ENCODE results near the gene TCN2.
"Not testable (repeated sequence)": the region's sequence is repeated elsewhere in the genome, so short reads cannot be mapped to it uniquely, and the experiment has no call there.

Gene TCN2

DNA sequence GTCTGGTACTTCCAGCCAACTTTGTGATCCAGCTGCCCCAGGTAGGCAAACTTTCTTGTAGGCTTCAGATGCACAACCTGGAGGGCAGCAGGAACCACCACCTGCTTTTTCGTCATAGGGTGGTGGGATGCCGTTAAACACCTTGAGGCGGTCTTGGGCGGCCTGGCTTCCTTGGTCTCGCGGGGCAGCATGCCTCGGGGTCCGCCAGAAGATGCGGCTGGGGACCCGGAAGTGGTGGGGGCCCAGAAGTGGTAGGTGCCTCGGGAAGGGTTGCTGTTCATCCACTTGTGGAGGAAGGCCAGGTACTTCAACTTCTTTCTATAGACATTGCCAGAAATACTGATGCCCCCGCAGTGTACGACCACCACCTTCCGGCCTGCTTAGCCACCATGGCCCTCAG lies 47.4 kb downstream of the TCN2 start:
- no peaks in the 10 kb centered on the region for H3K27me3 Mint-ChIP-seq (ENCODE audit: low read depth)
- peaks cover 4% of the 10 kb centered on the region for H3K36me3 Mint-ChIP-seq (ENCODE audit: low read depth)
- no peak overlapping the region for H3K27ac Mint-ChIP-seq
- no peaks in the 10 kb centered on the region for H3K9me3 Mint-ChIP-seq
- no peak overlapping the region for H3K4me3 Mint-ChIP-seq
- H3K4me1 Mint-ChIP-seq (ENCODE audit: low read depth): peaks cover 19% of the 10 kb centered on the region
- no peak for DNase-seq (ENCODE audit: low spot score)

DNA sequence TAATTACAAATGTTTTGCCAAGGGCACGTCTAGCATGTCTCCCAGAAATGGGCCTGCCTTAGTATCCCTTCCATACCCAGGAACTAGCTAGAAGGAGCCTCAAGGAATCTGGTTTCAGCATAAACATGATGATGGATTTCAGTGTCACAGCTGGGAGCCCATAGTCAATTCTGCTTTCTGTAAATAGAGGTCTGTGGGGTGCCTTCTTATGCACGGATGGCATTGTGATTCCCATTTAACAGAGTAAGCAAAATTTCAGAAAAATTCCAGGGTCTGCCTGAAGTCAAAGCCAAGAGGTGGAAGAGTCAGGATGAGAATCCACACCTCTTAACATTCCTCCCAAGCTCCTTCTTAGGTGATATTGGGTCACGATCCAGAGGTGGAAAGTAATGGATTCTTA lies 48.6 kb downstream of the TCN2 start:
- peaks cover 14% of the 10 kb centered on the region for H3K4me1 Mint-ChIP-seq (ENCODE audit: low read depth)
- peaks cover 12% of the 10 kb centered on the region for H3K36me3 Mint-ChIP-seq (ENCODE audit: low read depth)
- H3K9me3 Mint-ChIP-seq: no peaks in the 10 kb centered on the region
- DNase-seq (ENCODE audit: low spot score): no peak
- H3K27me3 Mint-ChIP-seq (ENCODE audit: low read depth): no peaks in the 10 kb centered on the region
- no peak overlapping the region for H3K4me3 Mint-ChIP-seq
- H3K27ac Mint-ChIP-seq: no peak overlapping the region

DNA sequence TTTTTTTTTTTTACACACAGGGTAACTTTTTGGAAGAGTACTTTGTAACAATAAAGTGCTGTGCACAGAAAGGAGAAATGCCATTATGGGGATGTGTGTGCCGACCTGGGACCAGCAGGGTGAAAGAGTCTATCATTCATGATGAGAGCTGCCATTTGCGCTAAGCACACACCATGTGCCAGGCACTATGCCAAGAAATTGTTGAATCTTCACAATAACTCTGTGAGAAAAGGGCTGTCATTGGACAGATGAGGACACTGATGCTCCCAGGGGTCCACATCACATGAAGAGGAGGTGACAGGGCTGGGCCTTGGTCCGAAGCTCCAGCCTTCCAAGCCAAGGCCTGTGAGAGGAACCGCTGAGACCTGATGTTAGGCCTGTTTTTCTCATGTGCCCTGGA lies 55.1 kb downstream of the TCN2 start:
- no peak for DNase-seq (ENCODE audit: low spot score)
- Mint-ChIP-seq H3K4me1 (ENCODE audit: low read depth) (peaks cover 12% of the 10 kb centered on the region), H3K27ac (no peak overlapping the region), H3K9me3 (no peaks in the 10 kb centered on the region), H3K4me3 (no peak overlapping the region), H3K27me3 (ENCODE audit: low read depth) (no peaks in the 10 kb centered on the region), H3K36me3 (ENCODE audit: low read depth) (peaks cover 23% of the 10 kb centered on the region)

DNA sequence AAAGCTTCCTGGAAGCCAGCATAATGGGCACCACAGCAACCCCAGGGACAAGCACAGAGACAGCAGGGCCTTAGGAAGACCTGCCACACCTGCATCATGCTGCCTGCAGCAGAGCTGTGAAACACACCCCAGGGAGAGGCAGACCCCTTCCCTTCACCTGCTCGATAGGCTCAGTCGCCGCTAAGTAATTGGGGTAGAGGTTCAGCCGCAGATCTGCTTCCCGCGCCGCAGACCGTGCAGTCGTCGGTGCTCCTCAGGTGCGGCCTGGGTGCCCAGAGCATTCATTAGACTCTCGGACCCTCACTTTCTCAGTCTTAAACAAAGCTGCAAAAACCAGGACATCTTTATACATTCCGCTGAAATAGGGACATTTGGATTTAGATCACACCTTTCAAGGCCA lies 57.8 kb downstream of the TCN2 start:
- H3K27me3 Mint-ChIP-seq (ENCODE audit: low read depth): peaks cover 5% of the 10 kb centered on the region
- H3K36me3 Mint-ChIP-seq (ENCODE audit: low read depth): peaks cover 22% of the 10 kb centered on the region
- no peak for DNase-seq (ENCODE audit: low spot score)
- H3K4me3 Mint-ChIP-seq: no peak overlapping the region
- peaks cover 19% of the 10 kb centered on the region for H3K4me1 Mint-ChIP-seq (ENCODE audit: low read depth)
- H3K27ac Mint-ChIP-seq: no peak overlapping the region
- no peaks in the 10 kb centered on the region for H3K9me3 Mint-ChIP-seq

DNA sequence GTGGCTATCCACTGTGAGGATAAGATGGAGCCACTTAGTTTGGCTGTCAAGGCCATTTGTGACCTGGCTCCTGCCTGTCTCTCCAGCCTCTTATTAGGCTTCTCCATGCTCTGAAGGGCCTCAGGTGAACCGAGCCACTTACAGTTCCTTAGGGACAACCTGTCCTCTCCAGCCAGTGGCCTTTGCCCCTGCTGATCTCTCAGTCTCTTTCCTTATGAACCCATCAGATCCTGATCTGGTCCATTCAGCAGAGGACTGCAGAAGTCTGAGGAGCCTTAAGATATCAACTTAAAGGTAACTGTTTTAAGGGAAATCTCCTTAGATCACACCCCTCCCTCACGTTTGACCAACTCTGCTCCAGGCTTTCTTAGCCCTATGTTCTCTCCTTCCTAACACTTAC lies 58.3 kb downstream of the TCN2 start:
- H3K4me3 Mint-ChIP-seq: no peak overlapping the region
- no peak for DNase-seq (ENCODE audit: low spot score)
- H3K36me3 Mint-ChIP-seq (ENCODE audit: low read depth): peaks cover 18% of the 10 kb centered on the region
- H3K27ac Mint-ChIP-seq: no peak overlapping the region
- H3K27me3 Mint-ChIP-seq (ENCODE audit: low read depth): peaks cover 7% of the 10 kb centered on the region
- no peaks in the 10 kb centered on the region for H3K9me3 Mint-ChIP-seq
- peaks cover 19% of the 10 kb centered on the region for H3K4me1 Mint-ChIP-seq (ENCODE audit: low read depth)

DNA sequence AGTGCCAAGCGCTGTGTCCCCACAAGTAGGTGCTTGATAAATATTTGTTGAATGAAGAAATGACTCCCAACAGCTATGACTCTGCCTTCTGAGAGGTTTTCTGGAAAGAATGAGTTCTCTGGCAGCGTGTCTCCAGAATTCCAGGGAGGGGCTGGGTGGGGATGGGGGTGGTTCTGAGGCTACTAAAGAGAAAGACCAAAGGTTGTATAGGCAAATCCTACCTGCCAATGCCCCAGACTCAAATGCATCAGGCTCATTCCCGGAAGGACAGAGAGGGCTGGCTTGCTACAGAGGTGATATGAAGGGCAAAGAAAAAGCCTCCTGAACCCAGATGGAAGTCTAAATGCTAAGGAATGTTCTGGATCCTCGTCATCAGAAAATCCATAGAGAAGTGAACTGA lies 58.8 kb downstream of the TCN2 start:
- no peak for DNase-seq (ENCODE audit: low spot score)
- no peaks in the 10 kb centered on the region for H3K9me3 Mint-ChIP-seq
- H3K27me3 Mint-ChIP-seq (ENCODE audit: low read depth): peaks cover 10% of the 10 kb centered on the region
- no peak overlapping the region for H3K27ac Mint-ChIP-seq
- peaks cover 15% of the 10 kb centered on the region for H3K36me3 Mint-ChIP-seq (ENCODE audit: low read depth)
- peak overlapping the region; percentile 39 for H3K4me3 Mint-ChIP-seq
- peaks cover 17% of the 10 kb centered on the region for H3K4me1 Mint-ChIP-seq (ENCODE audit: low read depth)

DNA sequence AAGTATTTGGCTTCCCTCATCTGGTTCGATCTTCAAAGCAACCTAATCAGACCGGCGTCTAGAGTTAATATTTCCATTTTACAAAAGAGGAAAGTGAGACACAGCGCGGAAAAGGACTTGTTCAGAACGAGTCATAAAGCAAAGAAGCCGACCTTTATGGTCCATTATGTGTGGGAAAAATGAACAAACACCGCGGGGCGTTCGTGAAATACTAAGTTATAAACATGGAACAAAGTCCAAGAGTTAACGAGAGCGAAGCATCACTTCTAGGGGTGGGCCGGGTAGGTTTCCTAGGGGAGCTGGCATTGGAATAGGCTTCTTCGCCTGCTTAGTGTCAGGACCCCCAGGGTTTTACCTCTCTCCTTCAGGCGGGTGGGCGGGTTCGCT lies 60.1 kb downstream of the TCN2 start:
- H3K27me3 Mint-ChIP-seq (ENCODE audit: low read depth): peaks cover 10% of the 10 kb centered on the region

DNA sequence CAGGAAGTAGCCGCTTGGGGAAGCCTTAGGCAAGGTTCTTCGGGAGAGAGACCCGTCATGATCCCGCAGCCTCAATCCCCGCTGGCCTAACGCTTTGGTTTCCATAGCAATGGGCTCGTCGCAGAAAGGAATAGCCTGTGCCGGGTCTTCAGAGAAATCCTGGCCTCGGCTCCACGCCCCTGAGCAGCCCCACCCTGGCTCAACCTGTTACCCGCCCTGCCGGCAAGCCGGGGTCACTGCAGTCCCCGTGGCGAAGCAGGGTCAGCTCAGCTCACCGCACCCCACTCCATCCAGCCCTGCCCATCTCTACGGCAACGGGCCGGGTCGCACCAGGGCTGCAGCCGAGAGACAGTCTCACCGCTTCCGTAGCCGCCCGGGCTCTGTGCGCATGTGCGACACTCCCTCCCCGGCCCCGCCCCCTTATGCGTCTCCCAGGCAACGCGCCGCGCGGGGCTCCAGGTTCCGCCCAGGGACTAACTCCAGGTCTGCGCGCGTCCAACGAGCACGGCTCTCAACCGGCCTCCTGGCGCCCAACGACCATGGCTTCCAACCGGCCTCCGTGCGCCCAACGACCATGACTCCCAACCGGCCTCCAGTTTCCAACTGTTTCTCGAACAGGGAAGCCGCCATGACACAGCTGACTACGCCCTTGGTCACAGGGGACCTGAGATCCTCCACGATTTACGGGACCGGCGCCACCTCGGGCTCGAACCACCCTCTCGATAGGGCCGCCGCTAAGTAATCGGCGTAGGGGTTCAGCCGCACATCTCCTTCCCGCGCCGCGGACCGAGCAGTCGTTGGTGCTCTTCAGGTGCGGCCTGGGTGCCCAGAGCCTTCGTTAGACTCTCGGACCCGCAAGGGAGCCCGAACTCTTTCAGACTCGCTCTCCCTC lies 60.8 kb downstream of the TCN2 start, which contains the start of gene DUSP18:
Gene DUSP18 (minus strand): TSS at position 382 of the 892 bp plus-strand sequence. CDS start 3,872 bp downstream, outside the sequence.
- Mint-ChIP-seq H3K4me1 (ENCODE audit: low read depth) (peaks cover 17% of the 10 kb centered on the region), H3K36me3 (ENCODE audit: low read depth) (peaks cover 11% of the 10 kb centered on the region), H3K27ac (peak within 1 kb of the TSS; percentile 93), H3K4me3 (peak within 1 kb of the TSS; percentile 96), H3K27me3 (ENCODE audit: low read depth) (peaks cover 10% of the 10 kb centered on the region), H3K9me3 (no peaks in the 10 kb centered on the region)
- peak; percentile 91 for DNase-seq (ENCODE audit: low spot score)

More for the DNA sequence above, 60.1 kb downstream of the TCN2 start:
- no peak for DNase-seq (ENCODE audit: low spot score)
- Mint-ChIP-seq H3K9me3 (no peaks in the 10 kb centered on the region), H3K36me3 (ENCODE audit: low read depth) (peaks cover 13% of the 10 kb centered on the region), H3K4me3 (peak overlapping the region; percentile 96), H3K4me1 (ENCODE audit: low read depth) (peaks cover 17% of the 10 kb centered on the region), H3K27ac (peak overlapping the region; percentile 93)

DNA sequence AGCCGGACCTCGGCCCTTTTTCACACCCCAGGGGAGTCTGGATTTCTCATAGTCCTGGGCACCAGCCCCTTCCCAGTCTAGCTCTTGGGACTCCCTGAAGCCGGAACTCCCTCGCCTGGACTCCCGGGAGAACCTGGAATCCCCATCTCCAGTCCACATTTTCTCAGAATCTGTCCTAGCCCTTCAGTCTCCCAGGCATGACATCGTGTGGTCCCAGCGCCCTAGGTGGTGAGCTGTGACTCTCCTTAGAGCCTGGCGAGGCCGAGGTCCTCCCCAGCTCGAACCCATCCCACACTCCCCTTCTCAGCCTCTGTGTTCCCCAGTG lies 61.4 kb downstream of the TCN2 start:
- peak overlapping the region; percentile 60 for H3K27ac Mint-ChIP-seq
- no peaks in the 10 kb centered on the region for H3K9me3 Mint-ChIP-seq
- no peak for DNase-seq (ENCODE audit: low spot score)
- H3K27me3 Mint-ChIP-seq (ENCODE audit: low read depth): peaks cover 10% of the 10 kb centered on the region
- H3K4me1 Mint-ChIP-seq (ENCODE audit: low read depth): peaks cover 17% of the 10 kb centered on the region
- H3K36me3 Mint-ChIP-seq (ENCODE audit: low read depth): peaks cover 5% of the 10 kb centered on the region
- H3K4me3 Mint-ChIP-seq: peak overlapping the region; percentile 96

DNA sequence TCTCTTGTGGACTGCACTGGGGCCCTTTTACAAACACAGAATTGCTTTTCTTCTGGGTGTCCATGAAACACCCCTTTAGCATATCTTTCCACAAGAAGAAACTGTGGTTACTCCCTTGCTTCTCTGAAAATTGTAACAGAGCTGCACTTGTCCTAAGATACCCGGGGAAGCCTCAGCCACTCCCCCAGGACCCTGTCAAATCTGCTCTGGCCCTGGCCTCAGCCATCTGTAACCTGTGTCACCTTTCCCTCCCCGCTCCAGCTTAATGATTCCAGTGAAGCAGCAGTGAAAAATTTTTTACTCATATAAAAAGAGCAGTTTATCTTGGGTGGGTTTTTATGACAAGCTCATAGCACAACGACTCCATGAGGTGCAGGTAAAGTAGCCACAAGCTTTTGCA lies 64.1 kb downstream of the TCN2 start:
- no peak overlapping the region for H3K4me3 Mint-ChIP-seq
- peaks cover 14% of the 10 kb centered on the region for H3K4me1 Mint-ChIP-seq (ENCODE audit: low read depth)
- no peaks in the 10 kb centered on the region for H3K36me3 Mint-ChIP-seq (ENCODE audit: low read depth)
- H3K9me3 Mint-ChIP-seq: no peaks in the 10 kb centered on the region
- DNase-seq (ENCODE audit: low spot score): no peak
- H3K27ac Mint-ChIP-seq: no peak overlapping the region
- peaks cover 17% of the 10 kb centered on the region for H3K27me3 Mint-ChIP-seq (ENCODE audit: low read depth)

DNA sequence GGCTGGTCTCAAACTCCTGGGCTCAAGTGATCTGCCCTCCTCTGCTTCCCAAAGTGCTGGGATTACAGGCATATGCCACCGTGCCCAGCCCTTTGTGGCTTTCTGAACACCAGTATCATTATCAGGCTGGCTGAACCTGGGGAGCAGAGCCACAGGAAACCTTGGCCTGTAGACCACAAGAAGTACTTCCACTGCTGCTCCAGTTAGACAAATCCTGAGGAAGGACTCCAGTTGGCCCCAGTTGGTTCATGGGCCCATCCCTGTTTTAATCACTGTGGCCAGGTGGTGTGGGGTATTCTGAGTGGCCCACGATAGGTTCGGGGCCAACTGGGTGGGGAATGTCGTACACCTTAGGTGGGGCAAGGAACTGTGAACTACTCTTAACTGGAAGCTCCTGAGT lies 66.2 kb downstream of the TCN2 start:
- no peaks in the 10 kb centered on the region for H3K36me3 Mint-ChIP-seq (ENCODE audit: low read depth)
- peaks cover 5% of the 10 kb centered on the region for H3K4me1 Mint-ChIP-seq (ENCODE audit: low read depth)
- no peak for DNase-seq (ENCODE audit: low spot score)
- no peak overlapping the region for H3K4me3 Mint-ChIP-seq
- H3K27me3 Mint-ChIP-seq (ENCODE audit: low read depth): peaks cover 29% of the 10 kb centered on the region
- H3K9me3 Mint-ChIP-seq: no peaks in the 10 kb centered on the region
- no peak overlapping the region for H3K27ac Mint-ChIP-seq

DNA sequence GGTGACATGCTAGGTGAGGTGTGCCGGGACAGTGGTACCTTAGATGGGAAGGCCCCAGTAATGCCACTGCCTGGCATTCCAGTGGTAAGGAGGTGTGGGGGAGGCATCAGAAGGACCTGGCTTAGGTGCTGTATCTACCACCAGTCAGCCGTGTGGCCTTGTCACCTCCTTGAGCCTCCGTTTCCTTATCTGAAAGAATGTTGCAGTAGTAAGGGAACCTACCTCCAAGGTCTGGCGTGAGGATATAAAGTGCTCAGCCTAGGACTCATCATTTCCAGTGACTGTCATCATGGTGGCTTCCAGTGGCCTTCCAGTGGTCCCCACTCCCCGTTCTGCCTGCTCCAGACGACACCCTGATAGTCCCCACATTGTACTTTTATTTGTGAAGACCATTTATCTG lies 67.5 kb downstream of the TCN2 start:
- no peak for DNase-seq (ENCODE audit: low spot score)
- no peaks in the 10 kb centered on the region for H3K4me1 Mint-ChIP-seq (ENCODE audit: low read depth)
- H3K9me3 Mint-ChIP-seq: no peaks in the 10 kb centered on the region
- peaks cover 26% of the 10 kb centered on the region for H3K27me3 Mint-ChIP-seq (ENCODE audit: low read depth)
- no peak overlapping the region for H3K4me3 Mint-ChIP-seq
- no peak overlapping the region for H3K27ac Mint-ChIP-seq
- no peaks in the 10 kb centered on the region for H3K36me3 Mint-ChIP-seq (ENCODE audit: low read depth)

DNA sequence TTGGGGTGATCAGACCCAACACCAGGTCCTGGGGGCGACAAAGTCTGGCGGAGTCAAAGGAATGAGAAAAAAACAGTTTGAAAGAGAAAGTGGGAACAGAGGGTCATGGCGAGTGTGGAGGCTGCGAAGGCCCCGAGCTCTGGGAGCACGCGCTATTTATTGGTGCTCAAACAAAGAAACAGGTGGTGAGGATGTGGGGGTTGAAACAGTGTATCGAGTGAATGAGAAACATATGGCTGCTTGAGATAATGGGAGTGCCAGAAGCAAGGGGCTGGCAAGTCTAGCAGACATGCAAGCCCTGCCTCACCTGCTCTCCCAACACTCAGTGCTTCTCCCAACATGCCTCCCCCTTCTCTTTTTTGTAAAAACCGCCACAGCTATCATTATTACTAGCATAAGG lies 68.5 kb downstream of the TCN2 start:
- H3K4me3 Mint-ChIP-seq: no peak overlapping the region
- DNase-seq (ENCODE audit: low spot score): no peak
- H3K9me3 Mint-ChIP-seq: no peaks in the 10 kb centered on the region
- H3K27ac Mint-ChIP-seq: no peak overlapping the region
- H3K27me3 Mint-ChIP-seq (ENCODE audit: low read depth): peaks cover 23% of the 10 kb centered on the region
- H3K36me3 Mint-ChIP-seq (ENCODE audit: low read depth): no peaks in the 10 kb centered on the region
- no peaks in the 10 kb centered on the region for H3K4me1 Mint-ChIP-seq (ENCODE audit: low read depth)

DNA sequence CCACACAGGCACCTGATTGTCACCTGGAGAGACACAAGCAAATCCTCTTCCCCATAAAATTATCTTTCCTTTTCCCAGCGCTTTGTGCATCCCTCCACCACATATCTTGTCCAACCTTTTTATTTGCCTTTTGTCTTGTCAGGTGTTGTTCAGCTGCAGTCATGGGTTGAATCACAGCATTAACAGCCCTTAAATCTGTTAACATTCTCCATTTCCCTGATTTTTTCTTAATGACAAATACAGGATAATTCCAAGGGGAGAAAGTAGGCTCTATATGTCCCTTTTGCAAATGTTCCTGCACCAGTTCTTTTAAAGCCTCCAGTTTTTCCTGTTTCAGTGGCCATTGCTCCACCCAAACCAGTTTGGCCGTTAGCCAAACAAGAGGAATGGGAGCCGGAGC lies 69.6 kb downstream of the TCN2 start:
- peaks cover 21% of the 10 kb centered on the region for H3K27me3 Mint-ChIP-seq (ENCODE audit: low read depth)
- H3K4me3 Mint-ChIP-seq; H3K9me3 Mint-ChIP-seq; H3K27ac Mint-ChIP-seq; H3K4me1 Mint-ChIP-seq (ENCODE audit: low read depth); H3K36me3 Mint-ChIP-seq (ENCODE audit: low read depth); DNase-seq (ENCODE audit: low spot score): not testable (repeated sequence)

Data from T-helper 2 cell treated with Interferon-gamma antibody and Interleukin-4, amounts not matched to agents 5 μg/mL and 100 μg/mL, for 36 hours (primary cell).